Caco-2 (cell line): Measurements from ENCODE around the gene NMNAT2. TPM values are rescaled to one million over a fixed set of nuclear protein-coding genes. Genes with fewer than 3 reads are reported as not detected.

ENCODE experiments used
- BruUV-seq: library from RNA; stranded (reverse); fragments of 400-500 nt; replicated peaks from 2 replicates; lab custom pipeline; 2021; lab: Mats Ljungman, UMichigan
- CTCF ChIA-PET: fragments of 300-600 bp; sonication (Branson Sonifier 250); formaldehyde crosslinking; loops from one replicate; lab custom pipeline; 2022; ENCODE audit warnings: antibody characterized with exemption; lab: Charles Lee
- POLR2A ChIA-PET: fragments of 300-600 bp; sonication (Branson Sonifier 250); formaldehyde crosslinking; loops from one replicate; lab custom pipeline; 2022; ENCODE audit warnings: antibody characterized with exemption; lab: Charles Lee
- DNase-seq, 2 experiments: peaks; one replicate each; pipeline versions ENCODE4 v3.0.0 to v3.0.0-alpha.2; 2020 to 2022
- H3K27me3 ChIP-seq: replicated peaks from 2 replicates; pipeline ENCODE4 v1.6.0; 2011; ENCODE audit warnings: low read length; ENCODE audit not compliant: control insufficient read depth, insufficient read depth
- H3K36me3 ChIP-seq: 2 replicates; pipeline ENCODE4 v1.5.1; 2011; ENCODE audit warnings: low read length; ENCODE audit not compliant: control insufficient read depth, insufficient read depth
- H3K4me1 ChIP-seq: fragments of 250-450 bp; sonication (Bioruptor Pico); 2 replicates; pipeline ENCODE4 v1.5.1; 2020; ENCODE audit warnings: mild to moderate bottlenecking
- H3K4me3 ChIP-seq: 2 replicates; pipeline ENCODE4 v1.5.1; 2011; ENCODE audit warnings: low read depth, mild to moderate bottlenecking, control low read depth, low read length
- H3K9me3 ChIP-seq: fragments of 250-450 bp; sonication (Bioruptor Pico); 2 replicates; pipeline ENCODE4 v1.5.1; 2020; ENCODE audit warnings: mild to moderate bottlenecking, moderate library complexity
- H3K27ac Mint-ChIP-seq: one replicate; pipeline ENCODE4 v1.8.0; 2022; ENCODE audit warnings: mixed read lengths; ENCODE audit not compliant: unreplicated experiment
- H3K27me3 Mint-ChIP-seq: one replicate; pipeline ENCODE4 v1.8.0; 2022; ENCODE audit warnings: mixed read lengths; ENCODE audit not compliant: insufficient read depth, unreplicated experiment
- H3K36me3 Mint-ChIP-seq: one replicate; pipeline ENCODE4 v1.8.0; 2022; ENCODE audit warnings: mild to moderate bottlenecking, mixed read lengths; ENCODE audit not compliant: insufficient read depth, unreplicated experiment
- H3K4me1 Mint-ChIP-seq: one replicate; pipeline ENCODE4 v1.8.0; 2022; ENCODE audit warnings: low read depth, mixed read lengths; ENCODE audit not compliant: unreplicated experiment
- H3K4me3 Mint-ChIP-seq: one replicate; pipeline ENCODE4 v1.8.0; 2022; ENCODE audit warnings: mild to moderate bottlenecking, moderate library complexity, mixed read lengths; ENCODE audit not compliant: unreplicated experiment
- H3K9me3 Mint-ChIP-seq: one replicate; pipeline ENCODE4 v1.8.0; 2022; ENCODE audit warnings: mixed read lengths; ENCODE audit not compliant: unreplicated experiment
- CTCF ChIP-seq, 2 experiments: fragments of 200-600 bp in 1 of 2; IDR thresholded peaks; 1 replicate in 1 of 2; 2 replicates in 1 of 2; pipeline versions ENCODE4 v1.5.1 to v1.8.0; 2011 to 2022; ENCODE audit warnings: antibody characterized with exemption in 1 of 2, control low read depth in 1 of 2, inconsistent platforms in 1 of 2, low read depth in 1 of 2, low read length in 1 of 2, mild to moderate bottlenecking in 1 of 2, moderate library complexity in 1 of 2; ENCODE audit not compliant: insufficient read depth in 1 of 2, severe bottlenecking in 1 of 2, unreplicated experiment in 1 of 2
- intact Hi-C: fragments of 100-400 bp; cut with micrococcal nuclease; formaldehyde crosslinking; loops from one replicate; pipeline ENCODE4 v1.10.0; 2022; ENCODE audit not compliant: unreplicated experiment
- total RNA-seq: library from RNA; stranded (reverse); gene quantifications from 2 replicates; pipeline ENCODE4 v1.2.3, GENCODE V29; 2022

Gene NMNAT2
- total RNA-seq, 1 experiment from 2014 or later: 16.4 TPM

GRCh38 chr1:183199304-183199703, 218.9 kb downstream of the NMNAT2 start:
- Histone ChIP-seq H3K9me3 (no peaks in the 10 kb centered on the region), H3K4me3 (no peak overlapping the region), H3K27me3 (no peaks in the 10 kb centered on the region), H3K4me1 (peaks cover 9% of the 10 kb centered on the region), H3K36me3 (no peaks in the 10 kb centered on the region)
- no peaks in the 10 kb centered on the region for H3K27me3 Mint-ChIP-seq
- H3K36me3 Mint-ChIP-seq: no peaks in the 10 kb centered on the region
- peaks cover 7% of the 10 kb centered on the region for H3K4me1 Mint-ChIP-seq
- BruUV-seq: no TSS peak
- no peak overlapping the region for H3K27ac Mint-ChIP-seq
- TF ChIP-seq CTCF (IDR thresholded peaks at IDR 0.05; ENCODE audit: insufficient read depth in 1 of 2, low read depth in 1 of 2, low read length in 1 of 2, severe bottlenecking in 1 of 2, unreplicated experiment in 1 of 2): no peak
- no peaks in the 10 kb centered on the region for H3K9me3 Mint-ChIP-seq
- ChIA-PET CTCF (no interaction called here), POLR2A (no interaction called here)
- DNase-seq: no peak
- no peak overlapping the region for H3K4me3 Mint-ChIP-seq
- intact Hi-C loops: no loop called here

- Mint-ChIP-seq H3K4me3 (no peak overlapping the region), H3K27ac (no peak overlapping the region), H3K27me3 (no peaks in the 10 kb centered on the region), H3K36me3 (no peaks in the 10 kb centered on the region), H3K9me3 (no peaks in the 10 kb centered on the region), H3K4me1 (peaks cover 7% of the 10 kb centered on the region)
- H3K4me3 ChIP-seq: no peak overlapping the region
- H3K36me3 ChIP-seq: no peaks in the 10 kb centered on the region
- intact Hi-C loops: no loop called here
- no peak for TF ChIP-seq CTCF (IDR thresholded peaks at IDR 0.05; ENCODE audit: insufficient read depth in 1 of 2, low read depth in 1 of 2, low read length in 1 of 2, severe bottlenecking in 1 of 2, unreplicated experiment in 1 of 2)
- peaks cover 9% of the 10 kb centered on the region for H3K4me1 ChIP-seq
- no TSS peak for BruUV-seq
- ChIA-PET CTCF (no interaction called here), POLR2A (no interaction called here)
- H3K27me3 ChIP-seq: no peaks in the 10 kb centered on the region
- DNase-seq: no peak
- no peaks in the 10 kb centered on the region for H3K9me3 ChIP-seq
These were observed 219.7 kb downstream of the NMNAT2 start for GRCh38 chr1:183198463-183198862.

Other genes starting within 250 kb of the NMNAT2 start
- gene LAMC2, start 232.1 kb downstream of the NMNAT2 start, total RNA-seq: 34.9 and 51.0 TPM in 2 replicates
- gene SMG7, start 54.1 kb upstream of the NMNAT2 start, total RNA-seq: 57.8 and 60.2 TPM in 2 replicates
- 0.58 TPM in 1 of 2 replicates, not detected in the other for gene NCF2, start 172.1 kb upstream of the NMNAT2 start, total RNA-seq
- gene ARPC5, start 217.4 kb upstream of the NMNAT2 start, total RNA-seq: 123 and 135 TPM in 2 replicates
- not detected in 2 replicates for gene APOBEC4, start 234.9 kb upstream of the NMNAT2 start, total RNA-seq